ENCODE results near the gene RNF4. TPM values are rescaled to one million over a fixed set of nuclear protein-coding genes. Genes with fewer than 3 reads are reported as not detected.
A peak's percentile ranks its signal among the peaks of the same experiment; 100 is the strongest.

The RNF4 gene
- total RNA-seq, 1 donor: 68.8 TPM

DNA sequence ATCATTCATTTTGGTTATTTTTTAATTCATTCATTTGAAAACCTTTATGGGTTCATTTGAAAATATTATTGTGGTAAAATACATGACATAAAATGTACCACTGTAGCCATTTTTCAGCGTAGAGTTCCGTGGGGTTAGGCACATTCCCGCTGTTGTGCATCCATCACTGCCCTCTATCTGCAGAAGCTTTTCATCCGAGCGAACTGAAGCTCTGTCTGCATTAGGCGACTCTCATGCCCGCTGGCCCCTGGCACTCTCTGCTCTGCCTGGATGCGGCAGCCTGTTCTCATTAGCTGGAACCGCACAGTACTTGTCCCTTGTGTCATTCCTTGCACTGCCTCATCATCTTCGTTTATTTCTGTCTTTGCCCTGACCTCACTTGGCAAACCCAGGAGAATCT lies 32.6 kb upstream of the RNF4 start:
- H2AFZ ChIP-seq (ENCODE audit: low read length): no peak overlapping the region
- no peak overlapping the region for H3K4me2 ChIP-seq (ENCODE audit: insufficient read depth, low read length)
- no peaks in the 10 kb centered on the region for H4K20me1 ChIP-seq (ENCODE audit: insufficient read depth, low read length)
- peaks cover 8% of the 10 kb centered on the region for H3K4me1 ChIP-seq (ENCODE audit: insufficient read depth, low read length)
- H3K27ac ChIP-seq (ENCODE audit: low read depth, low read length): no peak overlapping the region
- no peaks in the 10 kb centered on the region for H3K27me3 ChIP-seq (ENCODE audit: insufficient read depth, low read length)
- no peaks in the 10 kb centered on the region for H3K9me3 ChIP-seq (ENCODE audit: low read depth, low read length)
- DNase-seq (ENCODE audit: insufficient read length, low spot score, missing footprints): peak; percentile 87
- H3K4me3 ChIP-seq (ENCODE audit: insufficient read depth, low read length): no peak overlapping the region
- H3K36me3 ChIP-seq (ENCODE audit: insufficient read depth, low read length): no peaks in the 10 kb centered on the region
- TF ChIP-seq CTCF (IDR thresholded peaks at IDR 0.05; ENCODE audit: extremely low read depth, low read depth, low read length): peak; percentile 39
- no peaks in the 10 kb centered on the region for H3K79me2 ChIP-seq (ENCODE audit: insufficient read depth, low read length)

GRCh38 chr4:2436761-2437474 lies 32.0 kb upstream of the RNF4 start:
- H3K9me3 ChIP-seq (ENCODE audit: low read depth, low read length): no peaks in the 10 kb centered on the region
- no peak overlapping the region for H3K27ac ChIP-seq (ENCODE audit: low read depth, low read length)
- no peaks in the 10 kb centered on the region for H4K20me1 ChIP-seq (ENCODE audit: insufficient read depth, low read length)
- DNase-seq (ENCODE audit: insufficient read length, low spot score, missing footprints): peak; percentile 48
- H2AFZ ChIP-seq (ENCODE audit: low read length): no peak overlapping the region
- no peaks in the 10 kb centered on the region for H3K27me3 ChIP-seq (ENCODE audit: insufficient read depth, low read length)
- no peaks in the 10 kb centered on the region for H3K36me3 ChIP-seq (ENCODE audit: insufficient read depth, low read length)
- H3K4me2 ChIP-seq (ENCODE audit: insufficient read depth, low read length): no peak overlapping the region
- H3K79me2 ChIP-seq (ENCODE audit: insufficient read depth, low read length): no peaks in the 10 kb centered on the region
- peaks cover 8% of the 10 kb centered on the region for H3K4me1 ChIP-seq (ENCODE audit: insufficient read depth, low read length)
- TF ChIP-seq CTCF (IDR thresholded peaks at IDR 0.05; ENCODE audit: extremely low read depth, low read depth, low read length): no peak
- no peak overlapping the region for H3K4me3 ChIP-seq (ENCODE audit: insufficient read depth, low read length)

DNA sequence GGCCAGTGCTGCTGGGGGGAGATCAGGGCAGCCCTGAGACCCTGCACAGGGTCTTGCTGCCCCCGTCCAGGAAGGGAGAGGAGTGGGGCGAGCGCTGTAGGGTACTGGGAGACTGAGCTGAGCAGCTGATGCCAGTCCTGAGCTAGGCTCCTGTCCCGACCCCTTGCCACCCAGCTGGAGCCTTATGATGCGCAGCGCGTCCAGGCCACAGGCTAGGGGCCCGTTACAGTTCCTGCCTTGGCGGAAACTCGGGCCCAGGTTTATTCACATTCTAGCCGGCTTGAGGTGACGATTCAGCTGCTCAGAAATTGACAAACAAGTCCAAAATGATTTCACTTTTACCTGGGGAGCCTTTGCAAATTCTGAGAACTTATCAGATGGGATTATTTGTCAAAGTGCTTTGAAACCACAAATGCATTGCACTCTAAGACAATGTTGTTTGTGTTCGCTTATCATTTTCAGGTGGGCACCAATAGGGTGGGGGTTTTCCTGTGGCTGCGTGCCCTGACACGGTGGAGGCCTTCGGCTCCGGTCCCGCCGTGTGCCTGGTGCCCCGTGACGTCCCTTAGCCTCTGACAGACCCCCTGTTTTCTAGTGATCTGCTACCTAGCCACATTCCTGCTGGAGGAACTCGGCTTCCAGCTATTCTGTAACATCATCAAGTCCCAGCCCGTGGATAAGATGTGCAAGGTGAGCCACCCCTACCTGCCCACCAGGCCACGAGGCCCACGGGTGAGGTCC lies 31.3 kb upstream of the RNF4 start:
- Histone ChIP-seq H3K36me3 (ENCODE audit: insufficient read depth, low read length) (no peaks in the 10 kb centered on the region), H3K79me2 (ENCODE audit: insufficient read depth, low read length) (no peaks in the 10 kb centered on the region), H4K20me1 (ENCODE audit: insufficient read depth, low read length) (no peaks in the 10 kb centered on the region), H2AFZ (ENCODE audit: low read length) (no peak overlapping the region), H3K27me3 (ENCODE audit: insufficient read depth, low read length) (no peaks in the 10 kb centered on the region), H3K9me3 (ENCODE audit: low read depth, low read length) (no peaks in the 10 kb centered on the region), H3K4me1 (ENCODE audit: insufficient read depth, low read length) (peaks cover 8% of the 10 kb centered on the region), H3K4me2 (ENCODE audit: insufficient read depth, low read length) (no peak overlapping the region), H3K4me3 (ENCODE audit: insufficient read depth, low read length) (no peak overlapping the region), H3K27ac (ENCODE audit: low read depth, low read length) (no peak overlapping the region)
- peak; percentile 18 for DNase-seq (ENCODE audit: insufficient read length, low spot score, missing footprints)
- no peak for TF ChIP-seq CTCF (IDR thresholded peaks at IDR 0.05; ENCODE audit: extremely low read depth, low read depth, low read length)
